ENCODE measurements around the gene FYB1. TPM values are rescaled to one million over a fixed set of nuclear protein-coding genes. Genes with fewer than 3 reads are reported as not detected.

The FYB1 gene
- total and polyA plus RNA-seq, 2 of the 4 experiments (the other 2 are of a cell fraction), result not detected

- no peak overlapping the region for H2AK9ac ChIP-seq (replicated peaks; ENCODE audit: low read depth, low read length, poor library complexity)
- H4K20me1 ChIP-seq (ENCODE audit: insufficient read depth, low read length), result no peaks in the 10 kb centered on the region
- intact Hi-C loops (cut with micrococcal nuclease) (no loop called here), dilution Hi-C loops (cut with HindIII; ENCODE audit: low sequenced_read_pairs, unreplicated experiment) (no loop called here), in situ Hi-C loops (cut with MboI; ENCODE audit: low sequenced_read_pairs) (no loop called here)
- peak overlapping the region; percentile 86 for H2AK5ac ChIP-seq (ENCODE audit: low read depth, low read length)
- ChIA-PET CTCF (no interaction called here), POLR2A (ENCODE audit: unreplicated experiment) (no interaction called here)
- H3K18ac ChIP-seq (ENCODE audit: low read depth, low read length), result peak overlapping the region; percentile 81; the same call in 1 of the 2 replicates
- no peak overlapping the region for H3K9ac ChIP-seq (ENCODE audit: low read depth, low read length)
- no peak overlapping the region for H2AFZ ChIP-seq (replicated peaks; ENCODE audit: low read length, poor library complexity)
- no peaks in the 10 kb centered on the region for H3K36me3 ChIP-seq (ENCODE audit: control insufficient read depth, insufficient read depth, low read length)
- DNase-seq (no peak), ATAC-seq (ENCODE audit: low read depth) (peak; percentile 56; the same call in 1 of the 2 replicates)
- no peaks in the 10 kb centered on the region for H3K9me3 ChIP-seq (ENCODE audit: control insufficient read depth, insufficient read depth, low read length)
- peak overlapping the region in 1 of 2 experiments; percentile 61; a peak in 1 of 4 replicates for H4K8ac ChIP-seq (ENCODE audit: low read depth in 2 of 2, low read length in 2 of 2)
- no TSS peak for BruUV-seq (replicated peaks)
- 0 out of 2 replicates have a peak overlapping the region, but pooled peaks have one; percentile 9 for H4K91ac ChIP-seq (ENCODE audit: insufficient read depth, low read depth, low read length)
- H3K4ac ChIP-seq (ENCODE audit: low read depth, low read length), result peak overlapping the region; percentile 75; the same call in 1 of the 2 replicates
- H3K27me3 ChIP-seq (ENCODE audit: control insufficient read depth, insufficient read depth, low read length), result no peaks in the 10 kb centered on the region
- H2BK120ac ChIP-seq (ENCODE audit: low read depth, low read length), result peak overlapping the region; percentile 17
- H4K5ac ChIP-seq (ENCODE audit: low read depth, low read length), result peak overlapping the region; percentile 70; the same call in 1 of the 2 replicates
- H3K56ac ChIP-seq (ENCODE audit: extremely low read depth, insufficient read depth, low read length), result no peak overlapping the region
- WGBS, 2 experiments (ENCODE audit: extremely low coverage in 2 of 2, insufficient read length in 1 of 2), result no CpG with 5 or more reads among the region's 7 CpGs
- peak overlapping the region; percentile 78 for H2BK5ac ChIP-seq (ENCODE audit: low read depth, low read length, poor library complexity, severe bottlenecking)
- H3K23ac ChIP-seq (ENCODE audit: low read depth, low read length), result peak overlapping the region; percentile 28; the same call in 1 of the 2 replicates
- H3K9me1 ChIP-seq (ENCODE audit: insufficient read depth, low read length), result peaks cover 4% of the 10 kb centered on the region
- H3K79me1 ChIP-seq (ENCODE audit: low read depth in 1 of 2, low read length in 2 of 2), result no peaks in the 10 kb centered on the region
- peak overlapping the region; percentile 50; the same call in 1 of the 2 replicates for H3K4me2 ChIP-seq (ENCODE audit: low read depth, low read length)
- peak overlapping the region; percentile 79; the same call in 1 of the 2 replicates for H3K14ac ChIP-seq (replicated peaks; ENCODE audit: low read depth, low read length)
- H3K27ac ChIP-seq (ENCODE audit: insufficient read depth, low read length), result no peak overlapping the region
- no peak overlapping the region for H3K4me3 ChIP-seq (ENCODE audit: insufficient read depth, low read depth, low read length)
- H3K4me1 ChIP-seq (ENCODE audit: control insufficient read depth, insufficient read depth, low read length), result peaks cover 9% of the 10 kb centered on the region; the same call in 1 of the 2 replicates
- H2BK20ac ChIP-seq (ENCODE audit: low read depth, low read length), result peak overlapping the region; percentile 12; the same call in 1 of the 2 replicates
- peak overlapping the region; percentile 46; the same call in 2 of the 3 replicates for H2BK15ac ChIP-seq (ENCODE audit: low read depth, low read length)
- TF ChIP-seq SMC3 (IDR thresholded peaks at IDR 0.05; ENCODE audit: low read depth, low read length) (no peak), USF2 (IDR thresholded peaks at IDR 0.05; ENCODE audit: low read depth, low read length) (no peak), MAZ (IDR thresholded peaks at IDR 0.05; ENCODE audit: borderline replicate concordance, low read depth, low read length) (no peak), BHLHE40 (IDR thresholded peaks at IDR 0.05; ENCODE audit: low read depth, low read length) (no peak), NFE2L2 (IDR thresholded peaks at IDR 0.05; ENCODE audit: low read depth, low read length) (no peak), RFX5 (IDR thresholded peaks at IDR 0.05; ENCODE audit: low read depth, low read length) (no peak), MAFK (IDR thresholded peaks at IDR 0.05; ENCODE audit: low read depth, low read length) (no peak), ELK1 (IDR thresholded peaks at IDR 0.05; ENCODE audit: borderline replicate concordance, low read depth, low read length) (no peak), RAD21 (IDR thresholded peaks at IDR 0.05; ENCODE audit: low read length) (no peak), MXI1 (IDR thresholded peaks at IDR 0.05; ENCODE audit: borderline replicate concordance, low read depth, low read length) (no peak), RCOR1 (IDR thresholded peaks at IDR 0.05; ENCODE audit: insufficient replicate concordance, low read length) (no peak), CEBPB (IDR thresholded peaks at IDR 0.05; ENCODE audit: low read depth, low read length) (no peak), CTCF (conservative IDR thresholded peaks at IDR 0.05; ENCODE audit: low read depth, low read length) (no peak), FOS (IDR thresholded peaks at IDR 0.05; ENCODE audit: low read depth, low read length) (no peak)
Observed at GRCh38 chr5:39091940-39092580, 127.3 kb downstream of the FYB1 start.
